Testis (tissue), 3 donors: Measurements from ENCODE around the gene PPP1R37. TPM values are rescaled to one million over a fixed set of nuclear protein-coding genes. Genes with fewer than 3 reads are reported as not detected.
A peak's percentile ranks its signal among the peaks of the same experiment; 100 is the strongest.

ENCODE experiments used
- DNase-seq: peaks from one replicate; pipeline ENCODE4 v3.0.0-alpha.2; 2019
- H3K27ac ChIP-seq, 2 donors: fragments of 200-600 bp; sonication (generic); one replicate each; pipeline ENCODE4 v1.5.1; 2019
- H3K27me3 ChIP-seq: fragments of 200-600 bp; sonication (generic); one replicate; pipeline ENCODE4 v1.5.1; 2019
- H3K36me3 ChIP-seq: fragments of 200-600 bp; sonication (generic); one replicate; pipeline ENCODE4 v1.5.1; 2017; ENCODE audit warnings: low read depth; ENCODE audit errors: missing control alignments
- H3K4me1 ChIP-seq: fragments of 200-600 bp; sonication (generic); one replicate; pipeline ENCODE4 v1.5.1; 2019
- H3K4me3 ChIP-seq, 2 donors: fragments of 200-600 bp; sonication (generic); one replicate each; pipeline ENCODE4 v1.5.1; 2017 to 2019
- H3K9me3 ChIP-seq: fragments of 200-600 bp; sonication (generic); one replicate; pipeline ENCODE4 v1.5.1; 2017
- CTCF ChIP-seq, 3 experiments: fragments of 450-650 bp in 2 of 3; fragments of 200-600 bp in 1 of 3; sonication (generic) in 1 of 3; IDR thresholded peaks; one replicate each; pipeline ENCODE4 v1.5.1; 2016 to 2019; ENCODE audit warnings: antibody characterized with exemption in 3 of 3, mild to moderate bottlenecking in 2 of 3, moderate library complexity in 1 of 3
- POLR2A ChIP-seq: fragments of 450-650 bp; IDR thresholded peaks from one replicate; pipeline ENCODE4 v1.6.1; 2017; ENCODE audit warnings: antibody characterized with exemption, mild to moderate bottlenecking, moderate library complexity
- WGBS, 2 donors: methylation state at CpG; one replicate each; pipeline ENCODE4 v1.1.5; 2018; 5-methylcytosine and 5-hydroxymethylcytosine counted together
- intact Hi-C: fragments of 100-400 bp; cut with DNase I; formaldehyde crosslinking; loops from one replicate; pipeline ENCODE4 v1.15.1; 2023; ENCODE audit warnings: low total_unique reads
- polyA plus RNA-seq: library from polyadenylated mRNA; stranded (reverse); fragments of 350-450 nt; fragmentation: Illumina TruSeq; extraction: RNeasy Lipid Tissue Mini Kit (QIAGEN cat#74804); gene quantifications from one replicate; pipeline ENCODE4 v1.2.3, GENCODE V29; 2014; ENCODE audit warnings: low read depth, low replicate concordance; ENCODE audit not compliant: insufficient read depth
- total RNA-seq, 2 donors: library from RNA; depleted of rRNA; stranded (reverse); fragments of >200 nt; gene quantifications; one replicate each; pipeline ENCODE4 v1.2.3, GENCODE V29; 2016

Gene PPP1R37
- total and polyA plus RNA-seq, 3 donors from 2014 or later, result 28.5 to 83.0 (median 82.5) TPM

GRCh38 chr19:45130888-45131615, 38.1 kb downstream of the PPP1R37 start:
- Histone ChIP-seq H3K27me3 (no peaks in the 10 kb centered on the region), H3K27ac (no peak overlapping the region), H3K4me1 (no peaks in the 10 kb centered on the region), H3K9me3 (no peaks in the 10 kb centered on the region), H3K4me3 (no peak overlapping the region), H3K36me3 (no peaks in the 10 kb centered on the region)
- WGBS, 2 donors, result 70 to 80% methylated on average over 12 to 13 of the region's 13 CpGs
- peak; percentile 34 for DNase-seq
- intact Hi-C loops, result no loop called here
- no peak for TF ChIP-seq POLR2A
- no peak for TF ChIP-seq CTCF (IDR thresholded peaks at IDR 0.05)

- TF ChIP-seq POLR2A (no peak), CTCF (IDR thresholded peaks at IDR 0.05) (no peak)
- Histone ChIP-seq H3K36me3 (no peaks in the 10 kb centered on the region), H3K9me3 (no peaks in the 10 kb centered on the region), H3K27ac (no peak overlapping the region), H3K4me3 (no peak overlapping the region), H3K4me1 (peaks cover 7% of the 10 kb centered on the region), H3K27me3 (no peaks in the 10 kb centered on the region)
- no peak for DNase-seq
- intact Hi-C loops, result no loop called here
- WGBS, 2 donors, result 89 to 94% methylated on average over 7 to 8 of the region's 8 CpGs
These were observed 40.7 kb downstream of the PPP1R37 start for GRCh38 chr19:45133661-45134060.

- intact Hi-C loops, result no loop called here
- WGBS, 2 donors, result 88 to 90% methylated on average over 21 of the region's 21 CpGs
These were observed 42.4 kb downstream of the PPP1R37 start for GRCh38 chr19:45135176-45135885.

GRCh38 chr19:45136507-45137178, 43.7 kb downstream of the PPP1R37 start:
- TF ChIP-seq POLR2A (no peak), CTCF (IDR thresholded peaks at IDR 0.05) (no peak)
- Histone ChIP-seq H3K36me3 (no peaks in the 10 kb centered on the region), H3K27me3 (no peaks in the 10 kb centered on the region), H3K9me3 (no peaks in the 10 kb centered on the region), H3K27ac (no peak overlapping the region), H3K4me1 (peaks cover 7% of the 10 kb centered on the region), H3K4me3 (no peak overlapping the region)
- intact Hi-C loops, result no loop called here
- 68 to 77% methylated on average over 8 to 12 of the region's 12 CpGs for WGBS, 2 donors
- no peak for DNase-seq

More at GRCh38 chr19:45135176-45135885, 42.4 kb downstream of the PPP1R37 start:
- Histone ChIP-seq H3K4me1 (peaks cover 7% of the 10 kb centered on the region), H3K27ac (no peak overlapping the region), H3K27me3 (no peaks in the 10 kb centered on the region), H3K36me3 (no peaks in the 10 kb centered on the region), H3K4me3 (no peak overlapping the region), H3K9me3 (no peaks in the 10 kb centered on the region)
- TF ChIP-seq POLR2A (no peak), CTCF (IDR thresholded peaks at IDR 0.05) (no peak)
- DNase-seq, result no peak
